Peyer's patch (tissue), 4 donors: Measurements from ENCODE around the gene OTOP2.

Source experiments
- POLR2A ChIP-seq, 2 donors: fragments of 450-650 bp; IDR thresholded peaks; one replicate each; pipeline ENCODE4 v1.5.1; 2017; ENCODE audit warnings: antibody characterized with exemption in 2 of 2, mild to moderate bottlenecking in 2 of 2, moderate library complexity in 2 of 2
- TF ChIP-seq, protein P1 (sequence below), 6 experiments: fragments of 450-650 bp in 4 of 6; fragments of 200-600 bp in 2 of 6; sonication (generic) in 1 of 6; IDR thresholded peaks; one replicate each; pipeline ENCODE4 v1.5.1; 2017 to 2019; ENCODE audit warnings: antibody characterized with exemption in 6 of 6, mild to moderate bottlenecking in 3 of 6, moderate library complexity in 1 of 6

DNA sequence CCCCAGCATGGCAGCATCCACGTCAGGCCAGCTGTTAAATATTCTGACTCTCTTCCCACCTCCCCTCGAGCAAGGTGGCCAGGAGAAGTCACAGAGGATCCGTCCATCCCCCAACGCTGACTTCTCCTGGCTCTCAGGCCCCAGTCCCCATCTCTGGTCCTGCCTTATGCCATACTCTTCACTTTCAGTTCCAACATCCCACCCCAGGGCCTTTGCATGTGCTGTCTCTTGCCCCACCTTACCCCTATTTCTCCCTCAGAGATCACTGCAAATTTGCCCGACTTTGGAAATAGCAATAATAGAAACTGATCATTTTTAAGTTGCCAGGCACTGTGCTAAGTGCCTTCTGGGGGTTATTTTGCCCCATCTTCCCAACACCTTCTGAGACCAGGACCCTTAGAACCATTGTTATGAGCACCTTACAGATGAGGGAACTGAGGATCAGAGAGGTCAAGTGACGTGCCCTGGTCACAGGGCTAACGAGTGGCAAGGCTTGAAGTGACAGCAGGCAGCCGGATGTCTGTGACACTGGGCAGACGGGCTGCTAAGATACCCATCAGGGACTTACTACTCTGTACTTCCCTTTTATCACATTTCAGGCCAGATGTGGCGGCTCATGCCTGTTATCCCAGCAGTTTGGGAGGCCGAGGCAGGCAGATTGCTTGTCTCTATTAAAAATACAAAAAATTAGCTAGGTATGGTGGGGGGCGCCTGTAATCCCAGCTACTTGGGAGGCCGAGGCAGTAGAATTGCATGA, 30.8 kb downstream of the OTOP2 start:
- TF ChIP-seq, protein P1, sequence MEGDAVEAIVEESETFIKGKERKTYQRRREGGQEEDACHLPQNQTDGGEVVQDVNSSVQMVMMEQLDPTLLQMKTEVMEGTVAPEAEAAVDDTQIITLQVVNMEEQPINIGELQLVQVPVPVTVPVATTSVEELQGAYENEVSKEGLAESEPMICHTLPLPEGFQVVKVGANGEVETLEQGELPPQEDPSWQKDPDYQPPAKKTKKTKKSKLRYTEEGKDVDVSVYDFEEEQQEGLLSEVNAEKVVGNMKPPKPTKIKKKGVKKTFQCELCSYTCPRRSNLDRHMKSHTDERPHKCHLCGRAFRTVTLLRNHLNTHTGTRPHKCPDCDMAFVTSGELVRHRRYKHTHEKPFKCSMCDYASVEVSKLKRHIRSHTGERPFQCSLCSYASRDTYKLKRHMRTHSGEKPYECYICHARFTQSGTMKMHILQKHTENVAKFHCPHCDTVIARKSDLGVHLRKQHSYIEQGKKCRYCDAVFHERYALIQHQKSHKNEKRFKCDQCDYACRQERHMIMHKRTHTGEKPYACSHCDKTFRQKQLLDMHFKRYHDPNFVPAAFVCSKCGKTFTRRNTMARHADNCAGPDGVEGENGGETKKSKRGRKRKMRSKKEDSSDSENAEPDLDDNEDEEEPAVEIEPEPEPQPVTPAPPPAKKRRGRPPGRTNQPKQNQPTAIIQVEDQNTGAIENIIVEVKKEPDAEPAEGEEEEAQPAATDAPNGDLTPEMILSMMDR (IDR thresholded peaks at IDR 0.05): no peak
- TF ChIP-seq POLR2A (IDR thresholded peaks at IDR 0.05): no peak
